K562 (cell line): Measurements from ENCODE around the gene C18orf63.

Source experiments
- BRF2 ChIP-seq: IDR thresholded peaks from 3 replicates; pipeline ENCODE4 v1.6.1; 2011; ENCODE audit warnings: borderline replicate concordance, mild to moderate bottlenecking; ENCODE audit not compliant: insufficient read length, insufficient read depth
- CBFA2T2 ChIP-seq: fragments of 450-650 bp; conservative IDR thresholded peaks from 2 replicates; pipeline ENCODE4 v1.6.1; 2017; ENCODE audit warnings: mild to moderate bottlenecking
- PATZ1 ChIP-seq: fragments of 250-450 bp; sonication (Bioruptor Pico); IDR thresholded peaks from 2 replicates; pipeline ENCODE4 v1.5.0; 2020; ENCODE audit warnings: mild to moderate bottlenecking, borderline replicate concordance
- SETDB1 ChIP-seq: IDR thresholded peaks from one replicate; pipeline ENCODE4 v1.6.1; 2012; ENCODE audit warnings: low read length, control low read depth, inconsistent platforms
- SIRT6 ChIP-seq: IDR thresholded peaks from one replicate; pipeline ENCODE4 v1.6.1; 2012; ENCODE audit warnings: low read depth, mild to moderate bottlenecking, control low read depth, inconsistent platforms, low read length, moderate library complexity
- SMC3 ChIP-seq: conservative IDR thresholded peaks from 2 replicates; pipeline ENCODE4 v1.6.1; 2011; ENCODE audit warnings: low read depth, low read length, improper control_type of control experiment; ENCODE audit not compliant: insufficient read depth

GRCh38 chr18:74407888-74408287, 92.2 kb downstream of the C18orf63 start:
- TF ChIP-seq BRF2 (no peak), CBFA2T2 (no peak), SMC3 (no peak), SIRT6 (no peak), PATZ1 (CRISPR knock-in tag) (no peak), SETDB1 (no peak)
